NCI-H2029 (cell line): ENCODE results near the gene CCDC15.
"Not testable (repeated sequence)": the region's sequence is repeated elsewhere in the genome, so short reads cannot be mapped to it uniquely, and the experiment has no call there.

ENCODE experiments used
- DNase-seq: peaks from one replicate; lab custom pipeline; 2025; lab: John Stamatoyannopoulos, UW

CCDC15 gene

DNA sequence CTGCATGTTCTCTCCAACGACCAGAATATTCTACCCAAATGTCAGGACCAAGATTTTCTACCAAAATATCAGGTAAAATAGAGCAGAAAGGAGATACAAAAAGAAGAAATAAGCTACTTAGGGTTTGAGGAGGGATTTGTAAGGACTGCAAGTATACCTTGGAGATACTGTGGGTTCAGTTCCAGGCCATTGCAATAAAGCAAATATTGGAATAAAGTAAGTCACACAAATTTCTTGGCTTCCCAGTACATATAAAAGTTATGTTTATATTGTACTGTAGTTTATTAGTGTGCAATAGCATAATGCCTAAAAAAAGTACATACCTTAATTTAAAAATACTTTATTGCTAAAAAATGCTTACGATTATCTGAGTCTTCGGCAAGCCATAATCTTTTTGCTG lies 34.1 kb downstream of the CCDC15 start:
- DNase-seq: no peak

DNA sequence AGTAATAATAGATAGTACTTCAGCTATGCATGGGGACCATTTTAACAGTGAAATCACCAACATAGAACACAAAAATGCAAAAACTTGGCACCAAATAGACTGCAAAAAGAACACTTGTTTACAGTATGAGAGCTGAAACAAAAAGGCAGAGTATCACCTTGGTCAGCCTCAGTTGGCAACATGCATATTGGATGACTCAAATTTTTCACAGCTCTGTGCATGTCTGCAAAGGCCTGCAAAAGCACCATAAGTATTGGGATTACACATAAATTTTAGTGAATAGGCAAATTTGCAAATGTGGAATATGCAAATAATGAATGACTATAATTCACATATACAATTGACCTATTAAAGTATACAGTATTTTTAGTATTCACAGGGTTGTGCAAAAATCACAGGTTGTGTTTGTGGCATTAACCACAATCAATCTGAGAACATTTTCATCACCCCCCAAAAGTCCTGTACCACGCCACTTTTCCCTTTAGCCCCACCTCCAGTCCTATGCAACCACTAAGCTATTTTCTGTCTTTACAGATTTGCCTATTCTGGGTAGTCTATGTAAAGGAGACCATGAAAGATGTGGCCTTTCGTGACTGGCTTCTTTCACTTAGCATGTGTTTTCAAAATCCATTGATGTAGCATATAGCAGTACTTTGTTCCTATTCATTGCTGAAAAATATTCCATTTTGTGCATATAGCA lies 47.2 kb downstream of the CCDC15 start:
- DNase-seq: no peak

DNA sequence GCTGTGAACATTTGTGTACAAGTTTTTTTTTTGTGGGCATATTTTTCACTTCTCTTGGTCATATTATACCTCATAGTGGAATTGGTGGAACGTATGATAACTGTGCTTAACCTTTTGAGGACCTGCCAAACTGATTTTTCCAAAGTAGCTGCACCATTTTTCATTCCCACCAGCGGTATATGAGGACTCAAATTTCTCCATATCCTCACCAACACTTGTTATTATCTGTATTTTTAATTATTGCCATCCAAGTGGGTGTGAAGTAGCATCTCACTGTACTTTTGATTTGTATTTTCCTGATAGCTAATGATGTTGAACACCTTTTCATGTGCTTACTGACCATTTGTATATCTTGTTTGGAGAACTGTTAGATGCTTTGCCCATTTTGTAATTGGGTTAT lies 47.8 kb downstream of the CCDC15 start:
- DNase-seq: no peak

DNA sequence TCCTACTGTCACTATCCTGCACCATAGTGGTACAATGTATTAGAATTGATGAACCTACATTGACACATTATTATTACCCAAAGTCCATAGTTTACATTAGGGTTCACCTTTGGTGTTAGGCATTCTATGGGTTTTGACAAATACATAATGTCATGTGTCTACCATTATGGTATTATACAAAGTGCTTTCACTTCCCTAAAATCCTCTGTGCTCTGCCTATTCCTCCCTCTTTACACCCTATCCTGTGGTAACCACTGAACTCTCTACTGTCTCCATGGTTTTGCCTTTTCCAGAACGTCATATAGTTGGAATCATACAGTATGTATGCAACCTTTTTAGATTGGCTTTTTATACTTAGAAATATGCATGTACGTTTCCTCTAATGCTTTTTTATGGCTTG lies 51.5 kb downstream of the CCDC15 start:
- no peak for DNase-seq

DNA sequence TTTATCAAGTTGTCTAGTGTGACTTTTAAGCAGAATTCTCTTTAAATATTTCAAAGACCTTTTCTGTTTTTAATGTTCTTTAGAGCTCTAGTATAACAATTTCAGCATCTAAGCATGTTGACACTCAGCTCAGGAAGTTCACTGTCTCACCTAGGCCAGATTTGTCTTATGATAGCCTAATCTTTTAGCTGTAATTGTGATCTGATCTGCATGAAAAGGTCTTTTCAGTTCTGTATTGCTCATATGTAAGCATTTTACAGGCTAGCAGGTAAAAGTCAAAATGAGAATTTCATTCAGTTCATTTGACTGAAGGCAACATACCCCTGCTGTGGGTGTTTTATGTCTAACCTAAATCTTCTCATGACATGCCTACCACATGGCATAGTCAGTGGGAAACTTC lies 62.4 kb downstream of the CCDC15 start:
- no peak for DNase-seq

DNA sequence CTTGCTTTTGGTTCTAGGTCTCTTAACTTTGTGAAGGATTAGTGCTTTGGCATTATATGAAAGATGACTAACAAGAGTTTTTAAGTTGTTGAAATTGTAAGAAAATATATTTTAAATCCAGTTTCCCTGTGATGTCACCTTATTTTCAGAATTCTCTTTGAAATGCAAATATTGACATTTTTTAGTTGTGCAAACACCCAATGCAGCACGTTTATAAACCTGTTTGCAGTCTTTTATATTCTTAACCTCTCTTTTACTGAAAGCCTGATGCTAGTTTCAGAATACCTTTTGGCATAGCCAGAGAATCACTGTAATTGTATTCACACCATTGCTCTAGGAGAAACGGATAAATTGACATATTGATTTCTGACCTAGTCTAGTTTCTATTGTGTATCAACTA lies 66.3 kb downstream of the CCDC15 start:
- no peak for DNase-seq

DNA sequence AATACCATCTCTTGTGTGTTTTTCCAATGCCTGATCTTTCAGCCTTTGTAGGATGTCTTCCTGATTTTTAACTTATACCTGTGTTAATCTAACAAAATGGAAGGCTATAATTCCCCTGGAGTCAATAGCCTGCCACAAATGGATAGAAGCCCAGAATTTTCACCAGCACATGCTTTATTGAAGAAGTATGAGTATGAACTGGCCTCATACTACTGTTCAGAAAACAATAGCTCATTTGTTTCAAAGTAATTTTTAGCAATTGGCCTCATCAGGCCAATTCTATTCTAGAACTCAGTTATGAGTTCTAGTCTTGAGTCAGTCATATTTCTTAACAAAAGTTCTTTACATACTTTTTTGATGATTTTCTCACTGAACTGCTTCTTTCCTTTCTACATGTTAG lies 68.5 kb downstream of the CCDC15 start:
- no peak for DNase-seq

DNA sequence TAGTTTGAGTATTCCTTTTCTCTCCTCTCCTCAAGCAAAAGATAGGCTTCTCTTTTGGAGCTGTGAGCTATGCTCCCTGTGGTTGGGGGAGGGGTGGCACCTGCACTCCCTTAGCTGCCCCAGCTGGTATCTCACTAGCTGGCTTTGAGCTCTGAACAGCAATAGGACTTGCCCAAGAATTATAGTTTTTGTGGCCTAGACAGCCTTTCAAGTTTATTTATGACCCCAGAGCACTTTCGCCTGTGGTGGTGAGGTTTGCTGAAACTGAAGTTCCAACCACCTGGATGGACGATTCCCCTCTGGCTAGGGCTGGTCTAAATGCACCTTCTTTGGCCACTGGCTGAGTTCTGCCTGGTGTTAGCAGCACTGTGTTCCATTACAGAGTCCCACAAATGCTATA lies 72.0 kb downstream of the CCDC15 start:
- DNase-seq: no peak

DNA sequence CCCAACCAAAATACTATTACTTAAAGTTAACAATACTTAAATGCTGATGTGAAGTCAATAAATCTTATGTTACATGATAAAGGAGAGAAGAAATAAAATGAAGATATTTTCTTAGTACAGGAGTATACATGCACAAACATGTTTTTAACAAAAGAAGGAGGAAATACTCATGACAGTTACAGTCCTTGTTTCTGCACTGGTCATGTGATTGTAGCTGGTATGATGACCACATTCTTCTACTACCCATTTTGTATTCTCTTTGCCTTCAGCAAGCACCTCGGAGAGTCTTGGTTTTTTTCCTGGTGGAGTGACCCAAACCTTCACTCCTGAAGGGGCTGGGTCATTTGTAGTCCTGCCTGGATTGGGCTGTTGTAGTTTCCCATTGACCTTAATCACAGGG lies 75.4 kb downstream of the CCDC15 start:
- DNase-seq: not testable (repeated sequence)

DNA sequence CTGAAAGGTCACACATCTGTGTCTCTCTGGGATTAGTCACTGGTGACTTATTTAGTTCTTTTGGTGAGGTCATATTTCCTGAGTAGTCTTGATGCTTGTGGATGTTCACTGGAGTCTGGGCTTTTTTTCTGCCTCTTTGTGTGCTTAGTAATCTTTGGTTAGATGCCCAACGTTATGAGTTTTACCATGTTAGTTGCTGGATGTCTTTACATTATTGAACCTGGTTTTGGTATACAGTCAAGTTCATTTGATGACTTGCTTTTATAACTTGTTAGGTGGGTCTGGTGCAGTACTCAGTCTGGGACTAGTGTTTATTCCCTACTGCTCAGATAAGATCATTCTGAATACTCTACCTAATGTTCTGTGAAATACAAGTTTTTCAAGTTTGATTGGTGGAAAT lies 82.9 kb downstream of the CCDC15 start:
- DNase-seq: no peak

DNA sequence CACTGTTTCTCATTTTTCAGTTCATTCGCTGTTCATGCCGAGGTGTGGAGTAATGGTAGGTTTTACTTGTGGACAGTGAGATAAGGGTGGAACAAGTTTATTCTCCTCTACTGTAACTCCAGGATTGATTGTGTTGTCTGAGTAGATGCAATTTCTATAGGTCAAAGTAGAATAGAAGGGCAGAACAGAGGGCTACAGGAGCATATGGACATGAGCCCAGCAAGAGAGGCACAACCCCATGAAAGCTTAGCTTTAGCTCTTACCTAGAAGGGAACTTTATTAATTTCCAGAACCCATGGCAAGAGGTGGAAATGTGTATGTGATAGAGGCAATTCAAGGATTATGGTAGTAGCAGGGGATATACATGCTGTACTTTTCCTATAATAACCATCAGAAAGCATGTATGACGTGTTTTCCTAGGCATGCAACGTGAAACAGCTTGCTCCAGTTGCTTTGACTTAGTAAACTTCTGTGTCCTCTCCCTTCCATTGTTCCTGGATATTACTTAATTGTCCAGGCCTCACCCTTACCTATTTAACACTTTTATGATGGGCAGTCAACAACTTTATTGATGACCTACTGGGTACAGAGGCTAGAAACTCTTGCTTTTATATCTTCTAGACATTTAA lies 95.3 kb downstream of the CCDC15 start:
- DNase-seq: no peak

DNA sequence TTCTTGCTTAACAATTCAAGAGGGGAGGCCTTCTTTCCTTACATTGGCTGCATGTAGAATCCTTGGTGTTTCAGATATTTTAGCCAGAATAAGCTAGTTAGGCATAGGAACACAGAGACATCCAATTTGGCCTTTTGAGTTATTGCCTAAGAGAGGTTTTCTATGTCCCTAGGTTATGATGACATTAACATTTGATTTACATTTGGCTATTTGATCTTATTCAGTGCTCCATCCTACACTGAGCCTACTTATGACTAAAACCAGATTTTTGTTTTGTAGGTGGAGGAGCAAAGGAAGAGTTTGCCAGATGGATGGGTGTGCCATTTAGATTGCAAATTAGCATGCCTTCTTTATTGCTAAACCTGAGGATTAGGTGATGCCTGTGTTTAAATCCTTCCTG lies 98.0 kb downstream of the CCDC15 start:
- DNase-seq: no peak

DNA sequence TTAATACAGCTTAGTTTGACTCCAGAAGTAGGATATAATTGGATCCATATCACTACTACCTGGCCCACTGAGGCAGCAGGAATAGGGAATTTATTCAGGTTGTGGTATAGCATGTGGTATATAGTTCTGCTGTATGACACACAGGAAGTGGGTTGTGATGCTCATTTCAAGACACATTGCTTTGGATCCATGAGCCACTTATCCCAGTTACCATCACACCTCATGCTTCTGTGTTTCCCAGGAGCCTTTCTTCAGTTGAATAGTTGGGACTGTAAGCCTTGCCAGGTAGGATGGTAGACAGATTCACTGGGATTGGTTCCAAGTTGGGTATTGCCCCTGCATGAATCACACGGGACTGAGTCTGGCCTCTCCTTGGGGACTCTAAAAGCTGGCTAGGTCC lies 99.2 kb downstream of the CCDC15 start:
- no peak for DNase-seq

DNA sequence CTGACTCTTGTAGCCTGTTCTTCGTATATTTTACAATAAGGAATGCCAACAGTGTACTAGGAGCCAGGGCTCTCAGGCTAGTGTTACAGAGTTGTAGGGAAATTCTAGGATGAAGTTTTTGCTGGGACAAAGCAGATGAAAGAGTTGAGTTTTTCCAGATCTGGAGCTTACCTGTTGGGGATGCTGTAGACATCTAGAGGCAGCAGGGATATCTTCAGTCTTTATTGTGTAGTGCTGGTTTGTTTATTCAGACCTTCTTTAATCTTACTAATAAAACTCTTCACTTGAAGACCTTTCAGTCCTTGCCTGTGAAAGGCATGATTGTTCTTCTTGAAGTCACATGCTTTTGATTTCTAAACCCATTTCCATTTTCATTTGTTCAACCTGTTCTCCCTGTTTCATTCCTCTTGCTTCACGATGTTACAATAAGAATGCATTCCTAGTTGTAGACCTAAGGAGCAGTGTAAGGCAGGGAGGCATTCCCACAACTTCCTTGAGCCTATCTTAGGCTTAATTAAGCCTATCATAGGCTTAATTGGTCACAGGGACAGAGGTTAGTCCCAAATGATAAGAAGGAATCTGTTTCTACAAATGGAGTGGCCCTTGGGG lies 101.2 kb downstream of the CCDC15 start:
- DNase-seq: no peak

DNA sequence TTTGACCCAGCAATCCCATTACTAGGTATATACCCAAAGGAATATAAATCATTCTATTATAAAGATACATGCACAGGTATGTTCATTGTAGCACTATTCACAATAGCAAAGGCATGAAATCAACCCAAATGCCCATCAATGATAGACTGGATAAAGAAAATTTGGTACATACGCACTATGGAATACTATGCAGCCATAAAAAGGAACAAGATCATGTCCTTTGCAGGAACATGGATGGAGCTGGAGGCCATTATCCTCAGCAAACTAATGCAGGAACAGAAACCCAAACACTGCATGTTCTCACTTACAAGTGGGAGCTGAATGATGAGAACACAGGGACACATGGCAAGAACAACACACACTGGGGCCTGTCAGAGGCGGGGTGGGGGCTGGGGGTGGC lies 102.1 kb downstream of the CCDC15 start:
- not testable (repeated sequence) for DNase-seq

DNA sequence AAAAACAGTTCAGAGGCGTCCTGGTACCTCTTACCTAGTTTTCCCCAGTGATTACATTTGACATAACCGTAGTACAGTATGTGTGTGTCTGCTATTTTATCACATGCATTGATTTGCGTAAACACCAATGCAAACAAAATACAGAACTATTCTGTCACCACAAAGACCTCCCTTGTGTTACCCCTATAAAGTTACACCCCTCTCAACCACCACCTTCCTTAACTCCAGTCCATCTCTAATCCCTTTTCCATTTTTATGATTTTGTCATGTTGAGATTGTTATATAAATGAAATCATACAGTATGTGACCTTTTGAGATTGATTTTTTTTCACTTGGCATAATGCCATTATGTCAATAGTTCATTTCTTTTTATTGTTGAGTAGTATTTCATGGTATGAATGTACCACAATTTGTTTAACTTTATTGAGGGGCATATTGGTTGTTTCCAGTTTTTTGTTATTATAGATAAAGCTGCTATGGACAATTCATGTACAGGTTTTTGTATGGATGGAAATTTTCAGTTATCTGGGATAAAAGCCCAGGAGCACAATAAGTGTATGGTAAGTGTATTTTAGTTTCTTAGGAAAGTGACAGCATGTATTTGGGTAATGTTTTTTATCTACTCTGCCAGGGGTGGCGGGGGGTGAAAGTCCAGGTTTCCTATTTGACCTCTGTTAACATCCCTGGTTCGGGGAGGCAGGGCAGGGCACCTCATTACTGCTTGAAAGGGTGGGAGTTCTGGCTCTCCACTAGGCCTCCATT lies 103.1 kb downstream of the CCDC15 start:
- no peak for DNase-seq

DNA sequence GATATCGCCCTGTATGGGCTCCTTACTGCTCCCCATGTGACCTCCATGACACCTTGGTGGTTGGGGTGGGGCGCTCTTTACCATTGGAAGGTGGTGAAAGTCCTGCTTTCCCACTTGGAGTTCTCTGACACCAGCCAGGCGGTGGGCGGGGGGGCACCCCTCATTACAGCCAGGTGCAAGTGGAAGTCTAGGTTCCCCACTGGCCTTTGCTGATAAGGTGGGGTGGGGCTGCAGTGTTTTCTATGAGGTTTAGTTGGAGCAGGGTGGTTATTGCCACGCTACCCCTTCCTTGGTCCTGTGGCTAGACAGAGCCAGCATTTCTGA lies 103.7 kb downstream of the CCDC15 start:
- no peak for DNase-seq

DNA sequence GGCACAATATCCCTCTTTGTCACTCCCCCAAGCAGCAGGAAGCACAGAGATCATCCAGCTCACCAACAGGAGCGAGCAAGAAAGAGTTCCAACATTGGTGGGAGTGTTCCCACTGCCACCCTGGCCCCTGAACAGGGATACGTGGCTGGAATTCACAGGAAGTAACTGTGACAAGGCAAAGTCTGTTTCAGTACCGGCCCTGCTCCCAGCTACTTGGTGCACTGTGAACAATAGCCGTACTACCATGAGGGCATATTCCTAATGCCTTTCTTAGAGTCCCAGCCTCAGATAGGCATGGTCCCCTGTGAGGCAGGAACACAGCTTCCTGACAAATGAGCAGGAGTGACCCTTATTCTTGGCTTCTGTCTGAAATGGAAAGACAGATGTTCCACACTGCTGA lies 107.3 kb downstream of the CCDC15 start:
- DNase-seq: no peak

DNA sequence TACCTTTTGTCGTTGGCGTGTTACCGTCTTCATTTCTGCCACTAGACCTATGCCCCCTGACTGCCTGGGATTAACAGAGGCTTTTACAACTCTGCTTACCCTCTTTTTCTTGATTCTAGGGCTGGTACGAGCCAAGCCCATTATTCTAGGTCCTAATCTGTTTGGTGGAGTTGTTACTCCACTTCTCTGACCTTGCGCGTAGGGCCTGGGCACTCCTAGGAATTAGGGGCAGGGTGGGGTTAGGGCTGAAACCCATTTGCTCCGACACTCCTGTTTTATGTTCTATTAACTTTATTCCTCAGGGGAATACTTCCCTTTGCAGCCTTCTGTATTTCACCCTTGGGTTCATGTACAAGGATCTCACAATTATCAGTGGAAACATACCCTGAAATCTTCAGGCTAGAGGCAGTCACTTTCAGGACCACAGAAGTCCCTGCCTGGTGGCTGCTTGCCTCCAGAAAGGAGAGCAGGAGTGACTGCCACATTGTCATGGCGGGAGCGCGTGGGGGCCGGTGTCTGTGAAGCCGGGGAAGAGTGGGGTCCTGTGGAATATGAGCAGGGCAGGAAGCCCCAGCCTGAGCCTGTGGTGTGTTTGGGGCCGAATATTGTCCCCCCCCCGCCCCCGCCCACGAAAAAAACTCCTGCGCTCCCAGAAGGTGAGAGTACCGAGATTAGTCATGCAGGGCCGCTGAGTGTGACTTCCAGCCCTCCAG lies 108.4 kb downstream of the CCDC15 start:
- DNase-seq: no peak

DNA sequence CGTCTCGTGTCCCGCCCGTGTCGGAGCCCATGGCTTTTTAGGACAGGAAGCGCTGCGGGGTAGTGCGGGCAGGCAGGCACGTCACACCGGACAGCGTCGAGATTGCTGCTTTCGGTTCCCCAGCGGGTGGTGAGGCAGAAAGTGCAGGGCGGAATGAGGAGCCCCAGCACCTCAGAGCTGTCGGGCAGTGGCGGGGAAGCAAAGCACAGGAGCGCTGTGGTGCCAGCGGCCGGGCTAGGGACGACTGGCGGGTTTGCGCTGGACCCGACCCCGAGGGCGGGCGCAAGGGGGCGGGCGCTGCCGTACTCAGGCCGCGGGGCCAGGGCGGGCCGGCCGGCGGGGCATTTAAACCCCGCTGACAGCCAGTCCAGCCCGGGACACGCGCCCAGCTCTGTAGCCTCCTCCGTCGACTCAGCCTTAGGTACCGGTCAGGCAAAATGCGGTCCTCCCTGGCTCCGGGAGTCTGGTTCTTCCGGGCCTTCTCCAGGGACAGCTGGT lies 109.0 kb downstream of the CCDC15 start, which contains the start of gene SLC37A2:
Gene SLC37A2 (plus strand): TSS at position 375 of the 498 bp plus-strand sequence. CDS start 63 bp downstream, at position 438.
- DNase-seq: no peak

DNA sequence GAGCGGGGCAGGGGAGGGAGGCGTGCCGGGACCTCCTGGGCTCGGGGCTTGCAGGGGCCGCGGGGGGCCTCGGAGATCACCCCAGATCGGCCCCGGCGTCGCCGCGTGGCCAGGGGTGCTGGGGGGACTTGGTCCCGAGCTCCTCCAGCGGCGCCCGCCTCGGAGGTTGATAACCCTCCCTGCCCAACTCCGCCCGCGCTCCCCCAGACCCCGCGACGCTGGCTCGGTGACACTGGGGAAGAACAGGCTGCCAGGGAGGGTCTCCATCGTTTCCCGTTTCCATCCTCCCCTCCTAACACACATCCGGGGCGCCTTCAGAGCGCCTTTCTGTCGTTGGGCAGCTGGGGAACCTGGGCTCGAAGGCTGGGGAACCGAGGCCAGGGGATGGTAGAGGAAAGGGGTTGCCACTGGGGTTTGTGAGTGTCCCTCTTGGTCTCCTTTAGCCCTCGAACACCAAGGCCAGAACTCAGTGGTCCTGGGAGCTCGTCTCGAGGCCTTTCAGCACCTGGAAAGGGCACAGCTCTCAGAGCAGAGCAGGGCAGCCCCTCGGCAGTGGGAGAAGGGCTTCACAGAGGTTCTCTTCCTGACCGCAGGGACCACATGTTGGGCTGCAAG lies 109.5 kb downstream of the CCDC15 start:
- DNase-seq: no peak

DNA sequence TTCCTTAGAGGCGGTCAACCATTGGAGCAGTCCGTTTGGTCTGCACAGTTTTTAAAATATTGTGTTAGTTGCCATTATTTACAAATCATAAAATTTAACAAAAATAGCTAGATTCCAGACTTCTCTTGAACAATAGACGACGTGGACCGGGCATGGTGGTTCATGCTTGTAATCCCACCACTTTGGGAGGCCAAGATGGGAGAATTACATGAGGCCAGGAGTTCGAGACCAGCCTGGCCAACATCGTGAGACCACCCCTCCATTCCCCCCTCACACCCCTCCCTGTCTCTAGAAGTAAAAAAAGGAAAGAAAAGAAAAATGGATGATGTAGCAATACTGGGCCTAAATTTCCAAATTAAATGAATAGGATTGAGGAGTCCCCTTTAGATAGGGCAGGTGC lies 110.1 kb downstream of the CCDC15 start:
- DNase-seq: no peak
